PFSK-1 (cell line): ENCODE results near the gene CTTNBP2.

Experiments used
- POLR2AphosphoS5 ChIP-seq: IDR thresholded peaks from 2 replicates; pipeline ENCODE4 v1.6.1; 2012; ENCODE audit warnings: low read depth, mild to moderate bottlenecking, control low read depth, low read length, moderate library complexity
- TF ChIP-seq, protein P1 (sequence below), 2 experiments: IDR thresholded peaks; 2 replicates each; pipeline versions ENCODE4 v1.6.1 to v1.8.0; 2011 to 2012; ENCODE audit warnings: low read depth in 2 of 2, low read length in 2 of 2, control low read depth in 1 of 2, inconsistent platforms in 1 of 2, mild to moderate bottlenecking in 1 of 2, moderate library complexity in 1 of 2; ENCODE audit not compliant: insufficient read depth in 1 of 2

DNA sequence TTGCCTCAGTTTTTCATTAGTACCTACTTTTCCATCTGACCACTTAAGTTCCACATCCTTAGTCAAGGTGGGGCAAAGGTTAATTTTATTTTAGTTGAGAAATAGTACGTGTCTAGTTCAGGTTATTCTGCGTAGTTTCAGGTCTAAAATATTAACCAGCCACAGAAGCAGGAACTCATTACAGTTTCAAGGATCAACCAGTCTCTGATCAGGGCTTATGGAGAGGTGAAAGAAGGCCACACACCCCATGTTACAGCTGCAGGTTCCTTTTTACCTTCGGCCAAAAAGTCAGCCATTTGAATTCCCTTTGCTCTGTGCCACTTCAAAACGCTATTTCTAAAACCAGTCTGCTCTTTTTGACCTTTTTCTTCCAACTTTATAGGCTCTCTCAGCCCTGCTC lies 134.2 kb downstream of the CTTNBP2 start:
- TF ChIP-seq, protein P1, sequence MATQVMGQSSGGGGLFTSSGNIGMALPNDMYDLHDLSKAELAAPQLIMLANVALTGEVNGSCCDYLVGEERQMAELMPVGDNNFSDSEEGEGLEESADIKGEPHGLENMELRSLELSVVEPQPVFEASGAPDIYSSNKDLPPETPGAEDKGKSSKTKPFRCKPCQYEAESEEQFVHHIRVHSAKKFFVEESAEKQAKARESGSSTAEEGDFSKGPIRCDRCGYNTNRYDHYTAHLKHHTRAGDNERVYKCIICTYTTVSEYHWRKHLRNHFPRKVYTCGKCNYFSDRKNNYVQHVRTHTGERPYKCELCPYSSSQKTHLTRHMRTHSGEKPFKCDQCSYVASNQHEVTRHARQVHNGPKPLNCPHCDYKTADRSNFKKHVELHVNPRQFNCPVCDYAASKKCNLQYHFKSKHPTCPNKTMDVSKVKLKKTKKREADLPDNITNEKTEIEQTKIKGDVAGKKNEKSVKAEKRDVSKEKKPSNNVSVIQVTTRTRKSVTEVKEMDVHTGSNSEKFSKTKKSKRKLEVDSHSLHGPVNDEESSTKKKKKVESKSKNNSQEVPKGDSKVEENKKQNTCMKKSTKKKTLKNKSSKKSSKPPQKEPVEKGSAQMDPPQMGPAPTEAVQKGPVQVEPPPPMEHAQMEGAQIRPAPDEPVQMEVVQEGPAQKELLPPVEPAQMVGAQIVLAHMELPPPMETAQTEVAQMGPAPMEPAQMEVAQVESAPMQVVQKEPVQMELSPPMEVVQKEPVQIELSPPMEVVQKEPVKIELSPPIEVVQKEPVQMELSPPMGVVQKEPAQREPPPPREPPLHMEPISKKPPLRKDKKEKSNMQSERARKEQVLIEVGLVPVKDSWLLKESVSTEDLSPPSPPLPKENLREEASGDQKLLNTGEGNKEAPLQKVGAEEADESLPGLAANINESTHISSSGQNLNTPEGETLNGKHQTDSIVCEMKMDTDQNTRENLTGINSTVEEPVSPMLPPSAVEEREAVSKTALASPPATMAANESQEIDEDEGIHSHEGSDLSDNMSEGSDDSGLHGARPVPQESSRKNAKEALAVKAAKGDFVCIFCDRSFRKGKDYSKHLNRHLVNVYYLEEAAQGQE (IDR thresholded peaks at IDR 0.05; ENCODE audit: insufficient read depth in 1 of 2, low read depth in 2 of 2, low read length in 2 of 2): no peak
- no peak for TF ChIP-seq POLR2AphosphoS5
